Measurements from ENCODE around the gene ZBTB42. TPM values are rescaled to one million over a fixed set of nuclear protein-coding genes. Genes with fewer than 3 reads are reported as not detected.

The ZBTB42 gene
- total and polyA plus RNA-seq, 2 of the 4 experiments (the other 2 are of a cell fraction), result 1.3 to 2.3 TPM

- BruUV-seq (replicated peaks), result no TSS peak
- in situ Hi-C loops (cut with MboI; ENCODE audit: low sequenced_read_pairs), result loop anchor here (5.0 kb wide), 1 partner anchor 54 kb away; no protein-coding TSS in a partner anchor
- H3K14ac ChIP-seq (replicated peaks; ENCODE audit: low read depth, low read length), result no peak overlapping the region
- H3K27me3 ChIP-seq (ENCODE audit: control insufficient read depth, insufficient read depth, low read length), result no peaks in the 10 kb centered on the region
- no peak overlapping the region for H3K4me3 ChIP-seq (ENCODE audit: insufficient read depth, low read depth, low read length)
- no peak overlapping the region for H2BK5ac ChIP-seq (ENCODE audit: low read depth, low read length, poor library complexity, severe bottlenecking)
- no peaks in the 10 kb centered on the region for H4K20me1 ChIP-seq (ENCODE audit: insufficient read depth, low read length)
- H2BK120ac ChIP-seq (ENCODE audit: low read depth, low read length), result no peak overlapping the region
- H4K91ac ChIP-seq (ENCODE audit: insufficient read depth, low read depth, low read length), result no peak overlapping the region
- no peak overlapping the region for H2AFZ ChIP-seq (replicated peaks; ENCODE audit: low read length, poor library complexity)
- no peak overlapping the region; the same call in 1 of the 2 replicates for H2AK5ac ChIP-seq (ENCODE audit: low read depth, low read length)
- H4K5ac ChIP-seq (ENCODE audit: low read depth, low read length), result no peak overlapping the region
- no peak overlapping the region for H4K8ac ChIP-seq (ENCODE audit: low read depth in 2 of 2, low read length in 2 of 2)
- H3K18ac ChIP-seq (ENCODE audit: low read depth, low read length), result no peak overlapping the region
- H3K4ac ChIP-seq (ENCODE audit: low read depth, low read length), result no peak overlapping the region
- ChIA-PET POLR2A (ENCODE audit: unreplicated experiment) (no interaction called here), CTCF (interaction anchor here (0.7 to 0.8 kb wide), 2 partner anchors 11 to 427 kb away, joined by 3 read pairs; no protein-coding TSS in a partner anchor)
- no peak overlapping the region for H3K56ac ChIP-seq (ENCODE audit: extremely low read depth, insufficient read depth, low read length)
- no peaks in the 10 kb centered on the region for H3K36me3 ChIP-seq (ENCODE audit: control insufficient read depth, insufficient read depth, low read length)
- no peaks in the 10 kb centered on the region for H3K9me3 ChIP-seq (ENCODE audit: control insufficient read depth, insufficient read depth, low read length)
- dilution Hi-C loops (cut with HindIII; ENCODE audit: low sequenced_read_pairs, unreplicated experiment), result no loop called here
- intact Hi-C loops (cut with micrococcal nuclease), result no loop called here
- 89% methylated on average over 11 of the region's 23 CpGs; no CpG with 5 or more reads in 1 of the 2 experiments for WGBS, 2 experiments (ENCODE audit: extremely low coverage in 2 of 2, insufficient read length in 1 of 2)
- peak overlapping the region; percentile 26 for H2AK9ac ChIP-seq (replicated peaks; ENCODE audit: low read depth, low read length, poor library complexity)
- DNase-seq (no peak), ATAC-seq (ENCODE audit: low read depth) (no peak)
- no peaks in the 10 kb centered on the region for H3K9me1 ChIP-seq (ENCODE audit: insufficient read depth, low read length)
- H3K4me2 ChIP-seq (ENCODE audit: low read depth, low read length), result no peak overlapping the region
- no peak overlapping the region for H3K23ac ChIP-seq (ENCODE audit: low read depth, low read length)
- H2BK15ac ChIP-seq (ENCODE audit: low read depth, low read length), result no peak overlapping the region
- no peak overlapping the region for H2BK20ac ChIP-seq (ENCODE audit: low read depth, low read length)
- H3K9ac ChIP-seq (ENCODE audit: low read depth, low read length), result no peak overlapping the region
- no peak overlapping the region for H3K27ac ChIP-seq (ENCODE audit: insufficient read depth, low read length)
- peaks cover 5% of the 10 kb centered on the region for H3K4me1 ChIP-seq (ENCODE audit: control insufficient read depth, insufficient read depth, low read length)
- peaks cover 5 to 13% of the 10 kb centered on the region in 2 experiments; a peak in 2 of 4 replicates for H3K79me1 ChIP-seq (ENCODE audit: low read depth in 1 of 2, low read length in 2 of 2)
- TF ChIP-seq ELK1 (IDR thresholded peaks at IDR 0.05; ENCODE audit: borderline replicate concordance, low read depth, low read length) (no peak), MAZ (IDR thresholded peaks at IDR 0.05; ENCODE audit: borderline replicate concordance, low read depth, low read length) (no peak), MXI1 (IDR thresholded peaks at IDR 0.05; ENCODE audit: borderline replicate concordance, low read depth, low read length) (no peak), RFX5 (IDR thresholded peaks at IDR 0.05; ENCODE audit: low read depth, low read length) (no peak), CEBPB (IDR thresholded peaks at IDR 0.05; ENCODE audit: low read depth, low read length) (no peak), CHD1 (IDR thresholded peaks at IDR 0.05; ENCODE audit: low read depth, low read length) (no peak), MAFK (IDR thresholded peaks at IDR 0.05; ENCODE audit: low read depth, low read length) (no peak), SMC3 (IDR thresholded peaks at IDR 0.05; ENCODE audit: low read depth, low read length) (no peak), RAD21 (IDR thresholded peaks at IDR 0.05; ENCODE audit: low read length) (no peak), NFE2L2 (IDR thresholded peaks at IDR 0.05; ENCODE audit: low read depth, low read length) (no peak), FOS (IDR thresholded peaks at IDR 0.05; ENCODE audit: low read depth, low read length) (no peak), POLR2A (IDR thresholded peaks at IDR 0.05; ENCODE audit: low read depth, low read length) (no peak), RCOR1 (IDR thresholded peaks at IDR 0.05; ENCODE audit: insufficient replicate concordance, low read length) (no peak)
- TF ChIP-seq, protein P1, sequence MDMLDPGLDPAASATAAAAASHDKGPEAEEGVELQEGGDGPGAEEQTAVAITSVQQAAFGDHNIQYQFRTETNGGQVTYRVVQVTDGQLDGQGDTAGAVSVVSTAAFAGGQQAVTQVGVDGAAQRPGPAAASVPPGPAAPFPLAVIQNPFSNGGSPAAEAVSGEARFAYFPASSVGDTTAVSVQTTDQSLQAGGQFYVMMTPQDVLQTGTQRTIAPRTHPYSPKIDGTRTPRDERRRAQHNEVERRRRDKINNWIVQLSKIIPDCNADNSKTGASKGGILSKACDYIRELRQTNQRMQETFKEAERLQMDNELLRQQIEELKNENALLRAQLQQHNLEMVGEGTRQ (IDR thresholded peaks at IDR 0.05; ENCODE audit: low read depth, low read length), result no peak
- TF ChIP-seq, protein P2, sequence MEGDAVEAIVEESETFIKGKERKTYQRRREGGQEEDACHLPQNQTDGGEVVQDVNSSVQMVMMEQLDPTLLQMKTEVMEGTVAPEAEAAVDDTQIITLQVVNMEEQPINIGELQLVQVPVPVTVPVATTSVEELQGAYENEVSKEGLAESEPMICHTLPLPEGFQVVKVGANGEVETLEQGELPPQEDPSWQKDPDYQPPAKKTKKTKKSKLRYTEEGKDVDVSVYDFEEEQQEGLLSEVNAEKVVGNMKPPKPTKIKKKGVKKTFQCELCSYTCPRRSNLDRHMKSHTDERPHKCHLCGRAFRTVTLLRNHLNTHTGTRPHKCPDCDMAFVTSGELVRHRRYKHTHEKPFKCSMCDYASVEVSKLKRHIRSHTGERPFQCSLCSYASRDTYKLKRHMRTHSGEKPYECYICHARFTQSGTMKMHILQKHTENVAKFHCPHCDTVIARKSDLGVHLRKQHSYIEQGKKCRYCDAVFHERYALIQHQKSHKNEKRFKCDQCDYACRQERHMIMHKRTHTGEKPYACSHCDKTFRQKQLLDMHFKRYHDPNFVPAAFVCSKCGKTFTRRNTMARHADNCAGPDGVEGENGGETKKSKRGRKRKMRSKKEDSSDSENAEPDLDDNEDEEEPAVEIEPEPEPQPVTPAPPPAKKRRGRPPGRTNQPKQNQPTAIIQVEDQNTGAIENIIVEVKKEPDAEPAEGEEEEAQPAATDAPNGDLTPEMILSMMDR (conservative IDR thresholded peaks at IDR 0.05; ENCODE audit: low read depth, low read length), result no peak
Measured at GRCh38 chr14:104821229-104821945, 20.5 kb downstream of the ZBTB42 start.
